Duodenal mucosa (tissue), 2 donors: ENCODE results near the gene IFITM2.

Experiments
- H3K27ac ChIP-seq: one replicate; pipeline ENCODE4 v1.7.0; 2013; ENCODE audit warnings: low read depth, low read length
- H3K27me3 ChIP-seq, 2 donors: one replicate each; pipeline ENCODE4 v1.7.0; 2013; ENCODE audit warnings: low read length in 2 of 2, control low read depth in 1 of 2; ENCODE audit not compliant: insufficient read depth in 2 of 2, control insufficient read depth in 1 of 2
- H3K36me3 ChIP-seq, 2 donors: one replicate each; pipeline ENCODE4 v1.7.0; 2013; ENCODE audit warnings: low read length in 2 of 2, control low read depth in 1 of 2; ENCODE audit not compliant: insufficient read depth in 2 of 2, control insufficient read depth in 1 of 2
- H3K4me1 ChIP-seq, 2 donors: one replicate each; pipeline ENCODE4 v1.7.0; 2013; ENCODE audit warnings: low read length in 2 of 2, control low read depth in 1 of 2; ENCODE audit not compliant: insufficient read depth in 2 of 2, control insufficient read depth in 1 of 2
- H3K4me3 ChIP-seq, 2 donors: one replicate each; pipeline ENCODE4 v1.7.0; 2013; ENCODE audit warnings: low read length in 2 of 2, low read depth in 1 of 2
- H3K9ac ChIP-seq, 2 donors: one replicate each; pipeline ENCODE4 v1.7.0; 2013; ENCODE audit warnings: low read length in 2 of 2, low read depth in 1 of 2
- H3K9me3 ChIP-seq, 2 donors: one replicate each; pipeline ENCODE4 v1.7.0; 2013; ENCODE audit warnings: low read length in 2 of 2, control low read depth in 1 of 2; ENCODE audit not compliant: control insufficient read depth in 1 of 2

IFITM2 gene

DNA sequence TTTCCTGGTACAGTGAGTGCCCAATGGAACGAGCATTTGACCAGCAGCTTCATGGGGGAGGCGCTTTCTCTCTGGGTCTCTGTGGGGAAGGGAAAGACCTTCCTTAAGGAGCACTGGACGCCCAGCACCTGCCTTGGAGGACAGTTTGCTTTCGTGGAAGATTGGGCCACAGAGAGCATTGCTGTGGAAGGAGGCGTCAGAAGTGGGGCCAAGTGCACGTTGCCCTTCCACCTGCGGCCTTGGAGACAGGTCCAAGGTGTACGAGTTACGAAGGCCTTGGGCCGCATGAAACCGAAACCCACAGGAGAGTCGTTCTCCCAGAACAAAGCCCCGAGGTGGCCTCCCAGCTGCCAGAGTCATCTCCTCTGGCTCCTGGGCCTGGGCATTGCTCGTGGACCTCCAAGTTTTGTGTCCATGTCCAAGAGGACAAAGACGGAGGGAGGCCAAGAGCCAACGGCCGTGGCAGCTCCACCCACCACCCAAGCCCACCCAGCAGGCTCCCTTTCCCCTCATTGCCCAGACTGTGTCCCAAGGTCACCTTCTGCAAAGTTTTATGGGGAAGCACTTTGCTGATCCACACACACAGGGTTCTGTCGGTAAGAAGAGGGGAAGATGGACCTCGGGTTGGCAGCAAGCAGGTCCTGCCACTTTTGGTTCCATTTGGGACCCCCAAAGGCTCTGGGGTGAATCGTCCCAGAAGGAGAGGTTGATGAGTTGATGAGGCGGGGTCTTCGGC lies 35.3 kb upstream of the IFITM2 start:
- Histone ChIP-seq H3K27me3 (no peaks in the 10 kb centered on the region), H3K9ac (peak overlapping the region; percentile 59 to 63), H3K9me3 (peaks cover 0 to 6% of the 10 kb centered on the region in 2 donors), H3K4me1 (peaks cover 32 to 34% of the 10 kb centered on the region in 2 donors), H3K27ac (peak overlapping the region; percentile 86), H3K4me3 (peak overlapping the region; percentile 13 to 34), H3K36me3 (peaks cover 0 to 4% of the 10 kb centered on the region in 2 donors)

- H3K9me3 ChIP-seq: peaks cover 0 to 6% of the 10 kb centered on the region in 2 donors
- H3K36me3 ChIP-seq: peaks cover 0 to 4% of the 10 kb centered on the region in 2 donors
- peaks cover 32 to 34% of the 10 kb centered on the region in 2 donors for H3K4me1 ChIP-seq
- H3K4me3 ChIP-seq: no peak overlapping the region
- H3K9ac ChIP-seq: peak overlapping the region; percentile 13 to 59
- peak overlapping the region; percentile 86 for H3K27ac ChIP-seq
- no peaks in the 10 kb centered on the region for H3K27me3 ChIP-seq
These were observed 34.8 kb upstream of the IFITM2 start for GRCh38 chr11:272931-273198.

DNA sequence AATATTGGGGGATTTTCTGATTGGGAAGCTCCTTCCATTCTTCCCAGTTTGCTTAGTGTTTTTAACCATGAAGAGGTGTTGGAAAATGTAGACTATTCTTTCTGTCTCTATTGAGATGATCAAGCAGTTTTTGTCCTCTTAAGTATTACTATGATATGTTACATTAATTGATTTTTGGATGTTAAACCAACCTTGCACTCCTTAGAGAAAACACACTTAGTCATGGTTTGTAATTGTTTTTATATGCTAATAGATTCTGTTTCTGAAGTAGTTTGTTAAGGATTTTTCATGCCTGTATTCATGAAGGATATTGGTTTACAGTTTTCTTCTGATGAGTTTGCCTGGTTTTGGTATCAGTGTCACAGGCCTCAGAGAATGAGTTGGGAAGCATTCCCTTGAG lies 31.4 kb upstream of the IFITM2 start:
- Histone ChIP-seq H3K27me3 (peaks cover 0 to 7% of the 10 kb centered on the region in 2 donors), H3K4me1 (peaks cover 16 to 27% of the 10 kb centered on the region in 2 donors), H3K36me3 (peaks cover 0 to 4% of the 10 kb centered on the region in 2 donors)

GRCh38 chr11:278001-278951 lies 29.3 kb upstream of the IFITM2 start, which contains the start of gene NLRP6:
Gene NLRP6 (plus strand): TSS chr11:278407. CDS start chr11:278570, 163 bp downstream.
- H3K27ac ChIP-seq: peak within 1 kb of the TSS; percentile 89
- peak within 1 kb of the TSS; percentile 71 to 99 for H3K9ac ChIP-seq

More for the DNA sequence above, 31.4 kb upstream of the IFITM2 start:
- Histone ChIP-seq H3K4me3 (no peak overlapping the region), H3K9ac (no peak overlapping the region), H3K27ac (no peak overlapping the region), H3K9me3 (peaks cover 0 to 6% of the 10 kb centered on the region in 2 donors)

GRCh38 chr11:279040-279965 lies 28.3 kb upstream of the IFITM2 start:
- Histone ChIP-seq H3K27me3 (peaks cover 12 to 23% of the 10 kb centered on the region in 2 donors), H3K9me3 (peaks cover 0 to 6% of the 10 kb centered on the region in 2 donors), H3K36me3 (peaks cover 15 to 20% of the 10 kb centered on the region in 2 donors), H3K9ac (peak overlapping the region; percentile 71 to 99), H3K27ac (peak overlapping the region; percentile 89), H3K4me1 (peaks cover 14 to 40% of the 10 kb centered on the region in 2 donors), H3K4me3 (peak overlapping the region; percentile 76 to 89)

More at GRCh38 chr11:278001-278951, 29.3 kb upstream of the IFITM2 start, which contains the start of gene NLRP6:
- H3K4me3 ChIP-seq: peak within 1 kb of the TSS; percentile 76 to 89
- peaks cover 12 to 15% of the 10 kb centered on the region in 2 donors for H3K36me3 ChIP-seq
- H3K4me1 ChIP-seq: peaks cover 14 to 31% of the 10 kb centered on the region in 2 donors
- H3K9me3 ChIP-seq: peaks cover 0 to 6% of the 10 kb centered on the region in 2 donors
- peaks cover 12 to 23% of the 10 kb centered on the region in 2 donors for H3K27me3 ChIP-seq

DNA sequence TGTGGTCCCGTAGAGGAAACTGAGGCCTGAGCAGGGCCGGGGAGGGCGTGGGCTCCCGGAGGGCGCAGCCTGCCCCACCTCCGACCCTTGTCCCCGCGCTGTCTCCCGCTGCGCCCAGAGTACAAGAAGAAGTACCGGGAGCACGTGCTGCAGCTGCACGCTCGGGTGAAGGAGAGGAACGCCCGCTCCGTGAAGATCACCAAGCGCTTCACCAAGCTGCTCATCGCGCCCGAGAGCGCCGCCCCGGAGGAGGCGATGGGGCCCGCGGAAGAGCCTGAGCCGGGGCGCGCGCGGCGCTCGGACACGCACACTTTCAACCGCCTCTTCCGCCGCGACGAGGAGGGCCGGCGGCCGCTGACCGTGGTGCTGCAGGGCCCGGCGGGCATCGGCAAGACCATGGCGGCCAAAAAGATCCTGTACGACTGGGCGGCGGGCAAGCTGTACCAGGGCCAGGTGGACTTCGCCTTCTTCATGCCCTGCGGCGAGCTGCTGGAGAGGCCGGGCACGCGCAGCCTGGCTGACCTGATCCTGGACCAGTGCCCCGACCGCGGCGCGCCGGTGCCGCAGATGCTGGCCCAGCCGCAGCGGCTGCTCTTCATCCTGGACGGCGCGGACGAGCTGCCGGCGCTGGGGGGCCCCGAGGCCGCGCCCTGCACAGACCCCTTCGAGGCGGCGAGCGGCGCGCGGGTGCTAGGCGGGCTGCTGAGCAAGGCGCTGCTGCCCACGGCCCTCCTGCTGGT lies 27.5 kb upstream of the IFITM2 start:
- peak overlapping the region; percentile 71 to 99 for H3K9ac ChIP-seq
- H3K9me3 ChIP-seq: peaks cover 0 to 6% of the 10 kb centered on the region in 2 donors
- H3K27ac ChIP-seq: peak overlapping the region; percentile 89
- peaks cover 12 to 23% of the 10 kb centered on the region in 2 donors for H3K27me3 ChIP-seq
- peaks cover 15 to 24% of the 10 kb centered on the region in 2 donors for H3K36me3 ChIP-seq
- peaks cover 14 to 41% of the 10 kb centered on the region in 2 donors for H3K4me1 ChIP-seq
- peak overlapping the region; percentile 76 to 89 for H3K4me3 ChIP-seq

DNA sequence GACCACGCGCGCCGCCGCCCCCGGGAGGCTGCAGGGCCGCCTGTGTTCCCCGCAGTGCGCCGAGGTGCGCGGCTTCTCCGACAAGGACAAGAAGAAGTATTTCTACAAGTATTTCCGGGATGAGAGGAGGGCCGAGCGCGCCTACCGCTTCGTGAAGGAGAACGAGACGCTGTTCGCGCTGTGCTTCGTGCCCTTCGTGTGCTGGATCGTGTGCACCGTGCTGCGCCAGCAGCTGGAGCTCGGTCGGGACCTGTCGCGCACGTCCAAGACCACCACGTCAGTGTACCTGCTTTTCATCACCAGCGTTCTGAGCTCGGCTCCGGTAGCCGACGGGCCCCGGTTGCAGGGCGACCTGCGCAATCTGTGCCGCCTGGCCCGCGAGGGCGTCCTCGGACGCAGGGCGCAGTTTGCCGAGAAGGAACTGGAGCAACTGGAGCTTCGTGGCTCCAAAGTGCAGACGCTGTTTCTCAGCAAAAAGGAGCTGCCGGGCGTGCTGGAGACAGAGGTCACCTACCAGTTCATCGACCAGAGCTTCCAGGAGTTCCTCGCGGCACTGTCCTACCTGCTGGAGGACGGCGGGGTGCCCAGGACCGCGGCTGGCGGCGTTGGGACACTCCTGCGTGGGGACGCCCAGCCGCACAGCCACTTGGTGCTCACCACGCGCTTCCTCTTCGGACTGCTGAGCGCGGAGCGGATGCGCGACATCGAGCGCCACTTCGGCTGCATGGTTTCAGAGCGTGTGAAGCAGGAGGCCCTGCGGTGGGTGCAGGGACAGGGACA lies 26.7 kb upstream of the IFITM2 start:
- peaks cover 17 to 43% of the 10 kb centered on the region in 2 donors for H3K4me1 ChIP-seq
- peak overlapping the region; percentile 17 for H3K27ac ChIP-seq
- peaks cover 15 to 30% of the 10 kb centered on the region in 2 donors for H3K36me3 ChIP-seq
- peak overlapping the region; percentile 76 to 78 for H3K4me3 ChIP-seq
- peak overlapping the region; percentile 71 to 73 for H3K9ac ChIP-seq
- H3K27me3 ChIP-seq: peaks cover 12 to 23% of the 10 kb centered on the region in 2 donors
- peaks cover 0 to 6% of the 10 kb centered on the region in 2 donors for H3K9me3 ChIP-seq

GRCh38 chr11:281486-282161 lies 26.0 kb upstream of the IFITM2 start:
- peaks cover 11 to 30% of the 10 kb centered on the region in 2 donors for H3K36me3 ChIP-seq
- H3K4me3 ChIP-seq: peak overlapping the region; percentile 76 to 78
- H3K27ac ChIP-seq: no peak overlapping the region
- peak overlapping the region; percentile 71 to 73 for H3K9ac ChIP-seq
- H3K4me1 ChIP-seq: peaks cover 17 to 48% of the 10 kb centered on the region in 2 donors
- peaks cover 12 to 23% of the 10 kb centered on the region in 2 donors for H3K27me3 ChIP-seq
- no peaks in the 10 kb centered on the region for H3K9me3 ChIP-seq
